Activated gamma-delta T cell (primary cell): ENCODE results near the gene RBM38.
"Not testable (repeated sequence)": the region's sequence is repeated elsewhere in the genome, so short reads cannot be mapped to it uniquely, and the experiment has no call there.

Experiments used
- DNase-seq: peaks from one replicate; lab custom pipeline; 2025; lab: John Stamatoyannopoulos, UW

Gene RBM38

GRCh38 chr20:57417830-57418780 lies 26.9 kb downstream of the RBM38 start:
- no peak for DNase-seq

- not testable (repeated sequence) for DNase-seq
These were observed 28.3 kb downstream of the RBM38 start for GRCh38 chr20:57419479-57419878.

GRCh38 chr20:57420571-57421252 lies 29.5 kb downstream of the RBM38 start:
- DNase-seq, result no peak

GRCh38 chr20:57421253-57422220 lies 30.3 kb downstream of the RBM38 start:
- DNase-seq, result no peak

GRCh38 chr20:57422254-57422653 lies 31.1 kb downstream of the RBM38 start:
- no peak for DNase-seq

- DNase-seq, result no peak
These were observed 34.2 kb downstream of the RBM38 start for GRCh38 chr20:57425150-57426013.

- DNase-seq, result no peak
These were observed 35.1 kb downstream of the RBM38 start for GRCh38 chr20:57426271-57426689.

- DNase-seq, result no peak
These were observed 35.6 kb downstream of the RBM38 start for GRCh38 chr20:57426831-57427230.

- DNase-seq, result no peak
These were observed 37.3 kb downstream of the RBM38 start for GRCh38 chr20:57428324-57429158.

GRCh38 chr20:57429159-57429496 lies 37.9 kb downstream of the RBM38 start:
- no peak for DNase-seq

- no peak for DNase-seq
These were observed 38.5 kb downstream of the RBM38 start for GRCh38 chr20:57429580-57430200.

- DNase-seq, result not testable (repeated sequence)
These were observed 39.0 kb downstream of the RBM38 start for GRCh38 chr20:57430201-57430596.

GRCh38 chr20:57431539-57431835 lies 40.3 kb downstream of the RBM38 start:
- DNase-seq, result no peak

GRCh38 chr20:57432480-57432861 lies 41.3 kb downstream of the RBM38 start:
- DNase-seq, result no peak

- DNase-seq, result peak; percentile 34
These were observed 41.8 kb downstream of the RBM38 start for GRCh38 chr20:57432862-57433491.

- no peak for DNase-seq
These were observed 42.6 kb downstream of the RBM38 start for GRCh38 chr20:57433657-57434389.

- DNase-seq, result no peak
These were observed 43.1 kb downstream of the RBM38 start for GRCh38 chr20:57434390-57434700.

GRCh38 chr20:57435105-57435497 lies 43.9 kb downstream of the RBM38 start:
- no peak for DNase-seq
